Stimulated activated CD8-positive, alpha-beta memory T cell treated with anti-CD3 and anti-CD28 coated beads, Interleukin-15, amount 100 ng/mL, for 4 hours (primary cell): ENCODE measurements around the gene ZDHHC14.

Source experiments
- DNase-seq, 2 donors: peaks; one replicate each; pipeline ENCODE4 v3.0.0-alpha.2; 2020; ENCODE audit warnings: low read depth in 2 of 2

Gene ZDHHC14

DNA sequence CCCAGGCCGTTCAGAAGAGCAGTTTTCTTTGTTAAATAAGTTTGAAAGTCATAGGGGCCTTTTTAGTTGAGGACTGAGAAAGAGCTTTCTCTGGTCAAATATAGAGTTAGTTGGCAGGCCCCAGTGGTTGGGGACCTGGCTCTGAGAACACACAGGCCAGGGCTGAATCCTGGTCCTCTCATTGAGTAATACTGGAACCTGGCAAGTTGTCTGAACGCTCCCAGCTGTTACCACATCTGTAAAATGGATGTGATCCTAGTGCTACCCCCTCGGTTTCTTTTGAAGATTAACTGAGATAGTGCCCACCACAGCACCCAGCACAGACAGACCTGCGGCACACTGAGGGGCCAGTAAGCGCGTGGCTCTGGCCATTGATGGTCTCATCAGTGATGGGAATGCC is 215.5 kb downstream of the ZDHHC14 start:
- no peak for DNase-seq

DNA sequence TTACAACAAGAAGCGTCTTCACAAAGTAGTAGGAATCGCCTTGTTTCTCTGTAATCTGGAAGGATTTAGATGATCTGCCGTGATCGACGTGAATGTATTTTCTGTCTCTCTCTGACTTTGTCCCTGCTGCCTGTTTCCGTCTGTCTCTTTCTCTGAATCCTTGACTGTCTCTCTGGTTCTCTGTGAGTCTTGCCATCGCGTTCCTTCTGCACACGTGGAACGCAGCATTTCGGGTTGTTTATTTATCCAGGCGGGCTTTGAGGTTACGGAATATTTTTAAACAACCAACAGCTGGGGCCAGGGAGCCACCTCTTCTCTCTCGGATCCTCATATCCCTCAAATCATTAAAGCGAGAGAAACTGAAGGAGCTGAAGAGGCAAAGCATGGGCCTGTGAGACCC is 215.9 kb downstream of the ZDHHC14 start:
- no peak for DNase-seq

DNA sequence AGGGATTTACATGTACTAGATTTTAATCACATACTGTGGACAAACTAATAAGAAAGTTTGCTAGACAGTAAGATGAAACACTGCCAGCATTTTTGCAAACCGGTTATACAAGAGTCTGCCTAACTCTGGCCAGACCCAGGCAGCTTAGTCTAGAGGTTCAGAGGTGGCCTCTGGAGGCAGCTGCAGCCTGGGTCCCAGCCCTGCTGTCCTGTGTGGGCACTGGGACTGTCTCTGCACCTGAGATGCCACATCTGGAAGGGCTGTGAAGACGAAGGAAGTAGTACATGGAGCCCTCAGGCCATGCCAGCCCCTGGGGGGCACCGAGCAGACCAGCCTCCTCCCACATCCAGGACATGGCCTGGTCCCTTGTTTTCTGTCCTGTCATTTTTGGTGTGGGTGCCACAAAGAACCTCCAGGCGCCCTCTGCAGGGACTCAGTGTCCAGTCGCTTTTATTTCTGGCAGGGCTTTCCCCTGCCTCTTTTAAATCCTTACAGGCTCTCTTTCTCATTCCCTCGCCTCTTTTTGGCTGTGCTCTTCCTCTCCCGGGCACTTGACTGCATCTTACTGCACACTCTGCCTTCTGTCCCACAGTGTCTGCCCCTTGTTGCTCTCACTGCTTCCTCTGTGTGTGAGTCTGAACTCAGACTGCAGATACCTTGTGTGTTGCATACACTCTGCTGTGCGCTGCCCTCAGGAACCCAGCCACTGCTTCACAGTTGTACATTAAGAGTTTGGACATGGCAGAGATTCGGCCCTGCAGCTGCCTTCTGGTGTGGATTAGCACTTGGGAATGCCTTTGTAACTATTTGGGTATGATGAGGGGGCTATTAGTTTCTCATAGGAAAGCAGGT is 216.7 kb downstream of the ZDHHC14 start:
- no peak for DNase-seq

DNA sequence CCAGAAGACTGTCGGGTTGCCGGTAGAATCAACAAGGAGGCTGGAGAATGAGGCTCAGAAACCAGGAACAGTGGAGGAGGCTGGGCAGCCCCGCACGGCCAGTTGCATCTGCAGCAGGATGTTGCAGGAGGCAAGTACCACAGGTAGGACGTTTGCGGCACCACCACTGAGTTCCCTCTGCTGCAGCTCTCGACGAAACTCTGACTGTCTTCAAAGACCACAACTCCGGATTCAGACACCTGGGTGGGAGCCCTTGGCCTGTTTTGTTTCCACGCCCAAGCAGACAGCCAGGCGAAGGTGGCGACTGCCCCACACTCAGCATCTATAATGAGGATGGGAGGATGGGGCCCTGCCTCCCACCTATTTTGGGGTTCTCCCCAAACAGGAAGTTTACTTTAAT is 218.2 kb downstream of the ZDHHC14 start:
- no peak for DNase-seq

DNA sequence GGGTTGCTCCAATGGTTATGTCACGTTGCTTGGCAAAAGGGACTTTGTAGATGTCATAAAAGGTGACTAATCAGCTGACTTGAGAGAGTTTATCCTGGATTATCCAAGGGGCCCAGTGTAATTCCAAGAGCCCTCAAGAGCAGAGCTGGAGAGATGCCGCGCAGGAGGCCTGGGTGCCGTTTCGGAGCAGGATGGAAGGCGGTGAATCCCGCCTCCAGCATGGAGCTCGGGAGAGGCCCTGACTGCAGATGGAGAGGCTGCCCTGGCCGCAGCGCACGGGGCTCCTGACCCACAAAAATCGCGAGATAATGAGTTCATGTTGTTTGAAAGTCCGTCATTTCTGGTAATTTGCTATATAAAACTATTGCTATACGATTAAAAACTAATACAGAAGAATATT is 219.8 kb downstream of the ZDHHC14 start:
- no peak for DNase-seq

DNA sequence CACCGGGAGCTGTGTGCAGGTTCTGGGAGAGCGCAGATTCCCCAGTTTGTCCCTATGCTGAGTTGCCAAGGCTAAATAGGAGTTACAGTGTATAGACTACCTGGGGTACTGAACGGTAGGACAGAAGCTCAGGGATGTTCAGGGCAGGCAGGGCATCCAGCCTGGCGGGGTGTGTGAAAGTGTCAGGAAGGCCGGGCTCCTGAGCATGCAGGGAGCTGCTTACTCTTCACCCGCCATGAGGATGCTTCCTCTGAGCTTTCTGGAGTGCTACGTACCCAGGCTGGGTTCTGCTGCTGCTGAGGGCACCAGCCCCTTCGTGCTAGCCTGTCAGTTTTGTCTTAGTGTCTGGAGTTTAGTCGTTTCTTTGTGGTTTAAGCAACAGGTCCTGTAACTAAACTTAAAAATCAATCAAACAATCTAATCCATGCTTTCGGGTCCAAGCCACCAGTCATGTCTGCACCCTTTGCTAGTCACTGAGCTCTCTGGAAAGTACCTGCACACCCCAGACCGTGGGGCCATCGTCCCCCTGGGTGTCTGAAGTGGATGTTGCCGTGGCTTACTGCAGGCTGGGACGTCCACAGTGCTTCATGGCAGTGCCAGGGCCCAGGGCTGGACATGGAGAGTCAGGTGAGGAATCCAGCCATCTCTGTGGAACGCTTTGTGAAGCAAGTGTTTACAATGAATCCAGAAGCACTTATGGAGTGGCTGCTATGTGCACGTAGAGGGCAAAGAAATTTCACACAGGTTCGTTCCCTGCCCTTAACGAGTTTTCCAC is 221.7 kb downstream of the ZDHHC14 start:
- no peak for DNase-seq

DNA sequence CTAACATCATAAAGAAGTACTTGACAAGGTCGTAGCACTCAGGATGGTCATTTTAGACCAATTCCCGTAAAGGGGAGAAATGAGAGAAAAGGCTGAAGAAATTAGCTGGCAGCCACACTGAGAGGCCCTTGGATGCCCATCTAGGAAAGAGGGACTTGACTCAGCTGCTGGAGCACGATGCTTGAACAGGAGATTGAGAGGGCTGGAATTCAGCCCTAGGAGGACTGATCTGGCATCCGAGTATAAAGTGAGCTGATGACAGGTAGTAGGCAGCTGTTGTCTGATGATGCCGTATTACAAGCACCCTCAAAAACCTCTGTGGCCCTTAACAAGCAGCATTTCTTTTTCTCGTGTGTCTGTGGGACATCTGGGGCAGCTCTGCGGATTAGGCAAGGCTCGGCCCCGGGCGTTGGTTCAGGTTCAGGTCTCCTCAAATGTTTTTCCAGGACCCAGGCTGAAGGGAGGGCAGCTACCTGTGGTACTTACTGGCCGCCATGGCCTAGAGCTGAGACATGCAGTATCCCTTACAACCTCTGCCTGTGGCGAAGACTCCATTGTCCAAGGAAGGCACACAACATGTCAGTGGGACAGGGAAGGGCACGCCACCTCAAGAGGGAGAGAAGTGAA is 222.4 kb downstream of the ZDHHC14 start:
- DNase-seq = no peak

DNA sequence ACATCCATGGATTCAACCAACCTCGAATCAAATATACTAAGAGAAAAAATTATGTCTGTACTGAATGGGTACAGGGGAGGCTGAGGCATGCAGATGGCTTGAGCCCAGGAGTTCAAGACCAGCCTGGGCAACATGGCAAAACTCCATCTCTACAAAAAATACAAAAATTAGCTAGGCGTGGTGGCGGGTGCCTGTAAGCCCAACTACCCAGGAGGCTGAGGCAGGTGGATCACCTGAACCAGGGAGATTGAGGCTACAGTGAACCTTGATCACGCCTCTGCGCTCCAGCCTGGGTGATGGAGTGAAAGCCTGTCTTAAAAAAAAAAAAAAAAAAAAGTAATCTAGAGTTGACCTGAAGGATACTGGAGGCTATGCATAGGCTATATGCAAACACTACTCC is 223.0 kb downstream of the ZDHHC14 start:
- no peak for DNase-seq

DNA sequence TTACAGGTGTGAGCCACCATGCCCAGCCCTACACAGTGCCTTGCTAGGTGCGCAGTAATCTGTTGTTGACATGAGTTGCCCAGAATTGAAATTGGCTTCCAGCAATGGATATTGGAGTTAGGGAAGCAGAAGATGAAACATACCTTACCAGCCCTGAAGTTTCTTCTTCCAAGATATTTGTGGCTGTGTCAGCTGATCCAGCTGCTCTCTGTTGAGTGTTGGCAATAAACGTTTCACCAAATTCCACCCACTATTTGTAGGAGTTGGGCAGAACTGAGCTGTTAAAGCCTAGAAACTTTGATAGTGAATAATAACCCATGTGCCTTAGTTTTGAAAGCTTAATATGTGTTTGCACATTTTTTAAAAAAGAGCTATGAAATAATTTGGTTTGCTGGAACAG is 223.8 kb downstream of the ZDHHC14 start:
- DNase-seq = no peak

DNA sequence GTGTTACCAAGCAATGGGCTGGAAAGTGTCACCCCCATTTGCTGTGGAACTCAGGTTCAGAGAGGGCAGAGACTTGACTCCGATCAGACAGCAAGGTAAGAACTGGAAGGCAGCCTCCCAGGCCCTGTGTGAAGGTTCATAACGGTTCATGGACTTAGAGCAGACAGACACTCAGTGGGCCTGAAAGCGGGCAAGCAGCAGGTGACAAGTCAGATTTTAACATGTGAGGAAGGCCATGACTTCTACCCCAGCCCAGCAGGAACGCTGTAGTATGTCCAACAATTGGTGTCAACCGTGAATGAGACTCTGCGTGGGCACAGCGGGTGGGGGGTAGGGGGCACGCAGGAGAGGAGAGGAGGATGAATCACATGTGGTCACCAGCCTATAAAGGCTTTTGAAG is 224.5 kb downstream of the ZDHHC14 start:
- no peak for DNase-seq

DNA sequence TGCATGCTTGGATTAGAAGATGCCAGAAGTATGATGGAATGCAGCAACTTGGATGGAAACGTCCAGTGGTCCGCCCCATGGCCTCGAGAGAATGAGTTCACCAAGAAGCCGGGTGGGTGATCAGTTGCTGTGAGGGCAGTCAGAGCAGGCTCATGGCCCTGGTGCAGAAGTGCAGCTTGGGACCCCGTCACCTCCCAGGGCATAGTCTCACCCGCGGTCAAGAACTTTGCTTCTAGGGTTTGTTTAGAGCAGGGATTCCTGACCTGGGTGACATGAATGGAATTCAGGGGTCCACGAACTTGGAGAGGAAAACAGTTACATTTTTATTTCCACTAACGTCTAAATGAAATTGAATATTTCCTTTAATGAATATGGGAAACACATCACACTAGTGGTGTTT is 225.5 kb downstream of the ZDHHC14 start:
- DNase-seq = no peak

DNA sequence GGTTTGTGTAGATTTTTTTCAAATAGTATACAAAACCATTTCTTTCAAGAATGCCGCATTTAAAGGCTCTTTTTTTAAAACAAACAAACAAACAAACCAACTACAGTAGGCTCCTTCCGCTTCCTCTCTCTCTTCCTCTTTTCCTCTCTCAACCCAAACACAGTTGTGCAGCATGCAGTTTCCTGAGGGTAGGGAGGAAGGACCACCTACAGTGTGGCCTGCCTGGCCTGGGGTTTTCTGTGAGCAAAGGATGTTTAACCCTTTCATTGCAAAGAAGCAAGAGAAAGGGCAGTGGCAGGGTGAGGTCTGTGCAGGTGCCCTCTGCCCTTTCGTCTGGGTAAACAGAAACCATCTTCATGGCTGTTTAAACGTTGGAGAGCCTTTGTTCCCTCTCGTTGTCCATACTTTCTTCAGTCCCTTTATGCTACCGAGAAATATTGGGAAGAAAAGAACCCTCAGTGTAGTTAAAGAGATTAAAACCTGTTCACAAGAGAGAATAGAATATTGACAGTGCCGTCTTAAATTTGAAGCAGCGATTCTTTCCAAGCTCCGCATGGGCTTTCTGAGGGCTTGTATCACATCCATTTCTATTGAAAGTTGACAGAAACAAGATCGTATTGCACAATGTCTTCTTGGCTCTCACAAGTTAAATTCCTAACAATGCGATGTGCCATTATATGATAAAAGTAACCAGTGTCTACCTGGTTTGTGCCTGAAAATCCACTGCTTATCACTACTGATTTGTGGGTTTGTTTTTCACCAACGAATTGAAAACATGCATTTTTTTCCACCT is 226.5 kb downstream of the ZDHHC14 start:
- no peak for DNase-seq

DNA sequence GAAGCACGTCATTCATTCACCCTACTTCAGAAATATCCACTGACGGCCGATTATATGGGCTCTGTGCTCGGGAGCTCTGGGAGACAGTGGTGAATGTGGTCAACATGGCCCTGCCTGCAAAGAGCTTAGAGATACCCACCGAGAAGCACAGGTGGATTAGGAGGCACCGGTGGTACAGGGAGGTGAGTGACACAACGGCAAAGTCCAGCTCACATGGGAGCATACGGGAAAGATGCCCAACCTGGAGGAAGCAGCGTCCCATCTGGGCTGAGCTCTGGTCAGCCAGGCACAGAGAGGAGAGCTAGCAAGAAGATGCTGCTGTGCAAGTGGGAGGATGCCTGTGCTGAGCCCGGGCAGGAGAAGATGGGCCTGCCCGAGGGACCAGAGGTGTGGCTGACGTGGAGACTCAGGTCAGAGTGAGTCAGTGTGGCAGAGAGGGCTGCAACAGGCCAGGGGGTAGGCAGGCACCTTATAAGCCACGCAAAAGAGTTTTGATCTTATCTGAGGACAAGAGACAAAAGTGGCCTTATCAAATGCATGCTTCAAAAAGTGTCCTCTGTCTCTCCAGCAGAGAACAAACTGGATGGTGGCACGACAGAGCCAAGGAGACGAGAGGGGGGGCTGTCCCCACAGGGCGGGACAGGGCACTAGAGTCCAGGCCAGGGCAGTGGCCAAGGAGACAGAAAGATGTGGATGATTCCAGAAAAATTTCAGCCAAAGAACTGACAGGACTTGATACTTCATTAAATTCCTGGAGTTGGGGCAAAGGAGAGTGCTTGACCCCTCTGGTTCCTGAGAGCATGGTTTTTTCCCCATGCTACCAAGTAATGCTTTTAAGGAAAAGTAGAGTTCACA is 227.5 kb downstream of the ZDHHC14 start:
- DNase-seq = no peak

DNA sequence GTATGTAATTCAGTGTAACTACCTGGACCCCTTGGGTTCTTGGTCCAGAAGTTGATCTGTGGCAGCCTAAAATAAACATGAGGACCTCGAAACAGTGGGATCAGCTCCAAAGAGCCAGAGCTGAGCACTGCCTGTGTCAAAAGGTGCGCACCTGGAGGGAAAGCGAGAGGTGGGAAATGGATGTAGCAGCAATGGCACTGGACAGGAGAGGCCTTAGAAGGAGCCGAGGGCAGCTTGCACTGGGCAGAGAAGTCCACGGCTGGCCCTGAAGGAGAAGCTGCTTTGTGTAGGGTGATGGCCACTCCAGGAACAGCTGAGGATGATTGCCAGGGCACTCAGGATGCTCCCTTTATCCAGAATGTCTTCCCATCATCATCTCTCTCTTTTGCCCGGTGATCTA is 228.1 kb downstream of the ZDHHC14 start:
- DNase-seq = no peak

DNA sequence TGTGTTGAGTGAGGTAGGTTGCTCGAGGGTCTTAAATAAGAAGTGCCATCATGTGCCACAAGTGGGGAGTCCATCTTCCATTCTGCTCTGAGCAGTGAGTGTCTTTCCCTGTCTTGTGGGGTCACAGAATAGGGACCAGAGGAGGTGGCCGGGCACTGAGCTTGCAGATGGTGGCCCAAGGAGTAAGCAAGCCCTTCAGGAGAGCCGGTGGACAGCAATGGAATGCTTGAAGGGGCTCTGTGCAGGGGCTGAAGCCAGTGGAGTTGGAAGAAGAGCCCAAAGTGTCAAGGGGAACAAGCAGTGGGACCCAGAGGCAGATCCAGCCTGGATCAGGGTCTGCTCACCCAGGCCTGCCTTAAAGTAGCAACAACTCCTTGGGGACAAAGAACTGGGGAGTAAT is 228.6 kb downstream of the ZDHHC14 start:
- DNase-seq = no peak

DNA sequence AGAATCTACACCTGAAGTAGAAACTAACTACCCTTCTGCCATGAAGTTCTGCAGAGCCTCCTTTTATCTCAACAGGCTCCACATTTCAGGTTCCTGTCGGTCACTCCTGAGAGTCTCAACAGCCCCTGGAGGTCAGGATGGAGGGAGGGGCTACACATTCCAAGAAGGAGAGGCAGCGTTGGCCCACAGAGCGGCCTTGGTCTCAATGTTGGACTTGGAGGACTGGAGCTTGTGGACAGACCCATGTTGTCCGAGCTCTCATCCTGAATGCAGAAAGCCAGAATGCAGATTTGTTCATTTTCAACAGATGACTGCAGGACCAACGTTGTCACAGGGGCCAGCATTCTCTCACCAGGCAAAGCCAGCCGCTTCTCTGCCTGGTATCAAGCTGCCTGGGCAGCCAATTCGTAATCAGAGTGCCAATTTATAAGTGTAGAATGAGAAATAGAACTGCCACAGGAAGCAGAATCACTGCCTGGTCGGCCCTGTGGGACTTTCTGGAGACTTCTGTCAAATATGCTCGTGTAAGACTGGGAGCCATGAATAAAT is 229.5 kb downstream of the ZDHHC14 start:
- DNase-seq = no peak

DNA sequence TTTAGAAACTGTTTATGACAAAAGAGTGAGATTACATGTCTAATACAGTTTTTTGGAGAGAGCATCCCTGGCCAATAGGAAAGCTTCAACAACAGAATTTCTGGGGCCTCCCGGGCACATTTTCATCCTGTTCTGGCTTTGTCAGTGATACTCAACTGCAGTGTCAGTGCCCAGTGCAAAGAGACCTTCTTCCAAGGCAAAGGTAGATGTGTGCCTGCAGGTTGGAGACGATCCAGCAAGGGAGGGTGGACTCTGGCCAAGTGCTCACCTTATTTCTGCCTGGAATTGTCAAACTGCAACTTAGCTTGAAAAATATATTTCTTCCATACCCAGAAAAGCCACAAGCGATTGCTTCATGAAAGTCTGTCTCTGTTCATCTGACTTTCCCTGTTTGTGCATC is 230.4 kb downstream of the ZDHHC14 start:
- no peak for DNase-seq

DNA sequence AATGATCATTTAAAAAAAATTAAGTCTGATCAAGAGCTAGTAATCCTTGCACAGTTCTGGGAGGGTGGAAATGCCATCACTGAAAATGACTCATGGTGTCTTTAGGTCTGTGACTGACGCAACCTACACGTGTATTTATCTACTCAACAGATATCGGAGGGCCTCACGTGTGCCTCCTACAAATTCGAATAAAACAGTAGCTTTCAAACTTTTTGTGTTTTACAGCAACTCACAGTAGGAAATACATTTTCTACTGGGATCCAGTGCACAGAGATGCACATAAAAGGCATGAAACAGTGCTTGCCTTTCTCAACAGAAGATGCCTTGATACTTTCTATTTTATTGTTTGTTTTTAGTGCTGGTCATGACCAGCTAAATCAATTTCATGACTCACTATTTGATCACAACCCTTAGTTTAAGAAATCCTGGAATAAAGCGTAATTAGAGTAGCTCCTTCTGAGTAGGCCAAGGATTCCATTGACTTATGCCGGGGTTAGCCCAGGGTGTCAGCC is 232.1 kb downstream of the ZDHHC14 start:
- no peak for DNase-seq

DNA sequence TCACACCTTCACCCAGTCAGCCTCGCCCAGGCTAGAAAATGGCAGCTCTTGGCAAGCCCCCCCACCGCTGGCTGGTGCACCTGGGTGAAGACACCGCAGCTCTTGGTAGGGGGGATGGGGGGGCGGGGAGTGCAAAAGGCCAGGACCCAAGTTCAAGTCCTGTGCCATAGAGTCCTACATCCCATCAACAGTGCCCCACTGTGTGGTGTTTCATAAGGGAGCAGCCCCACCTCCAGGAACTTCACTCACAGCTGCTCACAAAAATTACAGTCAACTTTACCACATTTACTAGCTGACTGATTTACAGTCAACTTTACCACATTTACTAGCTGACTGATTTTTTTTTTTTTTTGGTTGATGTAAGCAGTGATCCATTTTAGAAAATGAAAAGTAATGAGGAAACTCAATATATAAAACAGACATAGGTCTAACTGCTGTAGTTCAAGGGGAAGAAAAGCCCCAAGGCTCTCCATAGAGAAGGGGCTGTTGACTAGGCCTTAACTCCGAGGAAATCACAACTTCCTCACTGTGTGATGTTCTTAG is 233.1 kb downstream of the ZDHHC14 start:
- DNase-seq = no peak

DNA sequence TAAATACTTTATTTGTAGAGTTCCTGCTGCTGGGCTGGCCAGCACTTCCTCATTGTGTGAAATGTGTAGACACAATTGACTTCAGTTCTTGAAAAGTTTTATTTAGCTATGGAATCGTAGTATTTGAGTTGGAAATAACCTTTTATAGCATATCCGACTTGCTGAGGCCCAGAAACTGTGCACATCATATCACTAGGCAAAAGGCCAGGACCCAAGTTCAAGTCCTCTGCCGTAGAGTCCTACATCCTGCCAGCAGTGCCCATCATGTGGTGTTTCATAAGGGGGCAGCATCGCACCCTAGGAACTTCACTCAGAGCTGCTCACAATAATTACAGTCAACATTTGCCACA is 234.4 kb downstream of the ZDHHC14 start:
- no peak for DNase-seq
